HCT116 (cell line): ENCODE measurements around the gene PLOD2.

ENCODE experiments used
- ATF3 ChIP-seq: IDR thresholded peaks from 2 replicates; pipeline ENCODE4 v1.6.1; 2012
- CTCF ChIP-seq, 3 experiments: fragments of 200-600 bp in 1 of 3; sonication (generic) in 1 of 3; IDR thresholded peaks in 2 of 3; conservative IDR thresholded peaks in 1 of 3; 2 replicates each; pipeline ENCODE4 v1.5.1; 2012 to 2017; ENCODE audit warnings: low read depth in 2 of 3, low read length in 2 of 3, antibody characterized with exemption in 1 of 3, borderline replicate concordance in 1 of 3, control low read depth in 1 of 3, mild to moderate bottlenecking in 1 of 3, mixed read lengths in 1 of 3, mixed run types in 1 of 3, moderate library complexity in 1 of 3; ENCODE audit not compliant: insufficient read depth in 1 of 3
- EGR1 ChIP-seq: IDR thresholded peaks from 2 replicates; pipeline ENCODE4 v1.6.1; 2012; ENCODE audit warnings: low read depth
- EZH2 ChIP-seq: fragments of 200-600 bp; sonication (generic); IDR thresholded peaks from 2 replicates; pipeline ENCODE4 v1.6.1; 2017; ENCODE audit warnings: antibody characterized with exemption, mixed run types
- EZH2phosphoT487 ChIP-seq: fragments of 200-600 bp; IDR thresholded peaks from 2 replicates; pipeline ENCODE4 v1.6.1; 2018; ENCODE audit warnings: antibody characterized with exemption, borderline replicate concordance
- MAX ChIP-seq: IDR thresholded peaks from 2 replicates; pipeline ENCODE4 v1.6.1; 2012
- POLR2A ChIP-seq: IDR thresholded peaks from 2 replicates; pipeline ENCODE4 v1.7.0; 2011; ENCODE audit warnings: borderline replicate concordance; ENCODE audit not compliant: insufficient read depth, insufficient read length; ENCODE audit errors: extremely low read depth
- POLR2AphosphoS5 ChIP-seq: IDR thresholded peaks from 2 replicates; pipeline ENCODE4 v1.6.1; 2011; ENCODE audit warnings: mild to moderate bottlenecking, low read depth, low read length, moderate library complexity
- RAD21 ChIP-seq: IDR thresholded peaks from 2 replicates; pipeline ENCODE4 v1.6.1; 2012; ENCODE audit warnings: low read depth, mild to moderate bottlenecking
- REST ChIP-seq: IDR thresholded peaks from 2 replicates; pipeline ENCODE4 v1.6.1; 2012; ENCODE audit warnings: low read depth
- TCF7L2 ChIP-seq: IDR thresholded peaks from 2 replicates; pipeline ENCODE4 v1.7.0; 2011; ENCODE audit warnings: borderline replicate concordance, inconsistent platforms; ENCODE audit not compliant: insufficient read depth, insufficient read length; ENCODE audit errors: extremely low read depth
- YY1 ChIP-seq: IDR thresholded peaks from 2 replicates; pipeline ENCODE4 v1.6.1; 2011; ENCODE audit warnings: low read length, low read depth, moderate library complexity, mild to moderate bottlenecking; ENCODE audit not compliant: insufficient replicate concordance; ENCODE audit errors: extremely low read depth
- ZNF274 ChIP-seq: fragments of 200-500 bp; sonication (Bioruptor generic); IDR thresholded peaks from 2 replicates; pipeline ENCODE4 v1.6.1; 2014; ENCODE audit warnings: mild to moderate bottlenecking, low read depth, low read length, inconsistent platforms

- no peak for TF ChIP-seq CTCF (IDR thresholded peaks at IDR 0.05 in 2 of 3, conservative IDR thresholded peaks at IDR 0.05 in 1 of 3; ENCODE audit: borderline replicate concordance in 1 of 3, insufficient read depth in 1 of 3, low read depth in 2 of 3, low read length in 2 of 3)
- TF ChIP-seq EZH2phosphoT487, result no peak
- no peak for TF ChIP-seq ATF3
- no peak for TF ChIP-seq POLR2AphosphoS5
- no peak for TF ChIP-seq REST
- no peak for TF ChIP-seq RAD21
- TF ChIP-seq POLR2A, result no peak
- TF ChIP-seq YY1, result no peak
- TF ChIP-seq TCF7L2, result no peak
- TF ChIP-seq EGR1, result no peak
- TF ChIP-seq ZNF274, result no peak
- TF ChIP-seq EZH2, result no peak
- TF ChIP-seq MAX, result no peak
These were observed 649 bp upstream of the PLOD2 start for GRCh38 chr3:146161663-146162002.
